Kidney (tissue), 14 donors: ENCODE measurements around the gene PRKCQ. TPM values are rescaled to one million over a fixed set of nuclear protein-coding genes. Genes with fewer than 3 reads are reported as not detected.

ENCODE experiments used
- DNase-seq, 5 donors: peaks; one replicate each; pipeline ENCODE4 v3.0.0-alpha.2; 2013 to 2020
- FAIRE-seq: peaks from 2 replicates; lab custom pipeline; 2012; peaks lifted over from hg19 to GRCh38; lab: Jason Lieb, UNC
- H3K27ac ChIP-seq, 2 donors: one replicate each; pipeline ENCODE4 v1.7.0; 2013; ENCODE audit warnings: low read depth in 2 of 2, low read length in 2 of 2, inconsistent platforms in 1 of 2
- H3K27me3 ChIP-seq: one replicate; pipeline ENCODE4 v1.7.1; 2013; ENCODE audit warnings: low read length, inconsistent platforms; ENCODE audit not compliant: control insufficient read depth, insufficient read depth
- H3K36me3 ChIP-seq, 3 donors: one replicate each; pipeline versions ENCODE4 v1.7.0 to v1.7.1; 2013; ENCODE audit warnings: low read length in 3 of 3, control low read depth in 1 of 3, inconsistent platforms in 1 of 3; ENCODE audit not compliant: insufficient read depth in 3 of 3, control insufficient read depth in 2 of 3
- H3K4me1 ChIP-seq, 3 donors: one replicate each; pipeline versions ENCODE4 v1.7.0 to v1.7.1; 2013; ENCODE audit warnings: low read length in 3 of 3, inconsistent platforms in 1 of 3, low read depth in 1 of 3; ENCODE audit not compliant: control insufficient read depth in 2 of 3, insufficient read depth in 2 of 3
- H3K4me3 ChIP-seq, 3 donors: one replicate each; pipeline versions ENCODE4 v1.7.0 to v1.8.1; 2013; ENCODE audit warnings: low read length in 3 of 3, control low read depth in 1 of 3, inconsistent platforms in 1 of 3
- H3K9ac ChIP-seq, 3 donors: one replicate each; pipeline versions ENCODE4 v1.7.0 to v1.7.1; 2013; ENCODE audit warnings: low read length in 3 of 3, control low read depth in 1 of 3, inconsistent platforms in 1 of 3
- H3K9me3 ChIP-seq, 3 donors: one replicate each; pipeline versions ENCODE4 v1.7.0 to v1.7.1; 2013; ENCODE audit warnings: low read length in 3 of 3, control low read depth in 1 of 3, inconsistent platforms in 1 of 3; ENCODE audit not compliant: control insufficient read depth in 2 of 3, insufficient read depth in 1 of 3
- intact Hi-C: fragments of 100-400 bp; cut with DNase I; formaldehyde crosslinking; loops from one replicate; pipeline ENCODE4 v1.11.1; 2022
- polyA plus RNA-seq: library from polyadenylated mRNA; stranded (reverse); fragments of 350-450 nt; fragmentation: Illumina TruSeq; extraction: RNeasy Lipid Tissue Mini Kit (QIAGEN cat#74804); gene quantifications from one replicate; pipeline ENCODE4 v1.2.3, GENCODE V29; 2014; ENCODE audit warnings: low read depth, low replicate concordance; ENCODE audit not compliant: insufficient read depth
- total RNA-seq: library from RNA; stranded (reverse); fragmentation: NEBNext Ultra II Directional; extraction: Animal tissue kit (Norgen Biotek cat#: 25700); gene quantifications from one replicate; pipeline ENCODE4 v1.2.1, GENCODE V29; 2021
- TF ChIP-seq, protein P1 (sequence below): IDR thresholded peaks from 3 replicates; pipeline ENCODE4 v1.5.1; 2012; ENCODE audit warnings: mild to moderate bottlenecking, moderate library complexity, borderline replicate concordance; ENCODE audit not compliant: insufficient read depth; ENCODE audit errors: extremely low read depth
- donor health status: control.
- donor health status: control.
- donor health status: control.
- donor health status: control.
- donor health status: control.
- donor health status: DM: yes; HTN: yes; CAD: no.
- donor health status: Normal renal cell carcinoma (clear cell type).

PRKCQ gene
- total and polyA plus RNA-seq, 2 donors from 2014 or later = 6.1 to 17.5 TPM

DNA sequence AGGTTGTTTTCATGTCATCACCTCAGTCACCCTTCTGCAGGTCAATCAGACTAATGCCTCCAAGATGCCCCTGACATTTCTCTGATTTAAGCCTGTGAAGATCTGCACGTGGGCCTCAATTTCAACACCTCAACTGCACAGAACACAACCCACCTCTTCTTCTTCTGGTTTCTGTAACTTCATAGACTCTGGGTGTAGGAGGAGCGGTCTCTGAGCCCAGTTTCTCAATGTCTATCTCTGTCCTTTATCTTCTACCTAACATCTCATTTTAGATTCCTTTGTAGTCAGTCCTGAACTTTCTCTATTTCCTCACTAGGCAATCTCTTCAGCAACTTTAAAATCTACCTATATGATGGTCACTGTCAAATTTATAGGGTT lies 85.6 kb downstream of the PRKCQ start:
- Histone ChIP-seq H3K4me1 (peaks cover 0 to 3% (median 0%) of the 10 kb centered on the region in 3 donors), H3K4me3 (no peak overlapping the region), H3K27ac (no peak overlapping the region), H3K27me3 (no peaks in the 10 kb centered on the region), H3K9me3 (no peaks in the 10 kb centered on the region), H3K9ac (no peak overlapping the region), H3K36me3 (no peaks in the 10 kb centered on the region)
- intact Hi-C loops = no loop called here
- no peak for FAIRE-seq
- TF ChIP-seq, protein P1, sequence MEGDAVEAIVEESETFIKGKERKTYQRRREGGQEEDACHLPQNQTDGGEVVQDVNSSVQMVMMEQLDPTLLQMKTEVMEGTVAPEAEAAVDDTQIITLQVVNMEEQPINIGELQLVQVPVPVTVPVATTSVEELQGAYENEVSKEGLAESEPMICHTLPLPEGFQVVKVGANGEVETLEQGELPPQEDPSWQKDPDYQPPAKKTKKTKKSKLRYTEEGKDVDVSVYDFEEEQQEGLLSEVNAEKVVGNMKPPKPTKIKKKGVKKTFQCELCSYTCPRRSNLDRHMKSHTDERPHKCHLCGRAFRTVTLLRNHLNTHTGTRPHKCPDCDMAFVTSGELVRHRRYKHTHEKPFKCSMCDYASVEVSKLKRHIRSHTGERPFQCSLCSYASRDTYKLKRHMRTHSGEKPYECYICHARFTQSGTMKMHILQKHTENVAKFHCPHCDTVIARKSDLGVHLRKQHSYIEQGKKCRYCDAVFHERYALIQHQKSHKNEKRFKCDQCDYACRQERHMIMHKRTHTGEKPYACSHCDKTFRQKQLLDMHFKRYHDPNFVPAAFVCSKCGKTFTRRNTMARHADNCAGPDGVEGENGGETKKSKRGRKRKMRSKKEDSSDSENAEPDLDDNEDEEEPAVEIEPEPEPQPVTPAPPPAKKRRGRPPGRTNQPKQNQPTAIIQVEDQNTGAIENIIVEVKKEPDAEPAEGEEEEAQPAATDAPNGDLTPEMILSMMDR = no peak
- DNase-seq = no peak

DNA sequence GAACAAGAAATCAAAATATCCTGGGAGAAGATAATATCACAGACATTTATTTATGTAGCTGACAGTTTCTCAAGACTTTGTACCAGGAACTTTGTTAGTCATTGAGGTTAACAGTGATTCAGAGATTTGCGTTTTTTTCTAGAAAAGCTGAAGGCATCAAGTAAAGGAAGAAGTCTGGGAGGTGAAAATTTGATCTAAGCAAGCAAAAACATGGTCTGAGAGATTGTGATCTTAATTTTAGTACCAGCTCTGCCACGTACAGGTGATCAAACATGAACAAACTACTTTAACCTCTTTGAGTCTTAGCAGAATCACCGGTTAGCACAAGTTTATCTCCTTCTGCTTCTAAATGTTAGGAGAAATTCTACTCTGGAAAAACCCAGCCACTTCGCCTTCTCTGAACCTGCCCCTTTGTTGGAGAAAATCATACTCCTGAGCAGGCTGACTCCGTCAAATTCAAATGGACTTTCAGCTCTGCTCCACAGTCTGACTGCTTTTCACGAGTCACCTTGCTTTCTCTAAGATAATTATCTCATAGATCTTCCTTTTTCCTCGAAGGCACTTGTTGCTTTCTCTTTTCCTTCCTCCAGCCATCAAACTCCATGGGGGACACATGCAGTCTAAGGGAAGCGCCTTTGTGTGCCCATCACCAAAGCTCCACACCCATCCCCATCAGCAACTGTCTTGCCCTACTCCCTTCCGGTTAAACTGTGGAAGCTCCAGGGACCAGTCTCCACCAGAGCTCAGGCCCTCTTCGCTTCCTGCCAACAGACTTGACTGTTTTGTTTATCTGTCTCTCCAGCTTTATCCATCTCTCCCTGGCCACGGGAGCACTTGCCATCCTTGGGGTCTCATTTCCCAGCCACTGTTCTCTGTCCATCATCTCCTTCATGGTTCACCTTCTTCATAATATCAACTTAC lies 86.3 kb downstream of the PRKCQ start:
- H3K4me3 ChIP-seq = no peak overlapping the region
- no peaks in the 10 kb centered on the region for H3K9me3 ChIP-seq
- TF ChIP-seq, protein P1 = no peak
- no peak for DNase-seq
- peaks cover 0 to 3% (median 0%) of the 10 kb centered on the region in 3 donors for H3K4me1 ChIP-seq
- no peak overlapping the region for H3K27ac ChIP-seq
- H3K9ac ChIP-seq = no peak overlapping the region
- FAIRE-seq = no peak
- intact Hi-C loops = no loop called here
- no peaks in the 10 kb centered on the region for H3K27me3 ChIP-seq
- no peaks in the 10 kb centered on the region for H3K36me3 ChIP-seq

DNA sequence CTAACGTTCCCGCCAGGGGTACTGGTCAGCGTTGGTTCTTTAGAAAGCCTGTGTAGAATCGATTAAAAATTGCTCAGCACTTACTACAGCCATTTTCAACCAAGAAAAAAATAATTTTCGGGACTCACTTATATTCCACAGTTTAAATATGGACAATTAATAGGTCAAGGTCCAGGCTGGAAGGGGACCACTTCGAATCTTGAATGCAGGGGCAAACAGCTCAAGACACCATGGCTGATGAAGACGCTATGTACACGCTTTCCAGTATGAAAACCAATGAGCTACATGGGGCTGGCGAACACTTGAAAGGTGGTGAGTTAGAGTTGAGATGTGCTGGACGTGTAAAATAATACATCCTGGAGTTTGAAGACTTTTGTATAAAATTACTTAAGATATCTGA lies 87.2 kb downstream of the PRKCQ start:
- no peak for FAIRE-seq
- Histone ChIP-seq H3K4me3 (no peak overlapping the region), H3K27ac (no peak overlapping the region), H3K27me3 (no peaks in the 10 kb centered on the region), H3K36me3 (no peaks in the 10 kb centered on the region), H3K9me3 (no peaks in the 10 kb centered on the region), H3K4me1 (no peaks in the 10 kb centered on the region), H3K9ac (no peak overlapping the region)
- DNase-seq = no peak
- TF ChIP-seq, protein P1 = no peak
- intact Hi-C loops = no loop called here
